ENCODE measurements around the gene SLC38A11.

- TF ChIP-seq CTCF (conservative IDR thresholded peaks at IDR 0.05; ENCODE audit: low read depth in 2 of 2), result no peak
- no peak for TF ChIP-seq EZH2phosphoT487 (IDR thresholded peaks at IDR 0.05; ENCODE audit: unreplicated experiment)
- TF ChIP-seq REST (IDR thresholded peaks at IDR 0.05; ENCODE audit: unreplicated experiment), result no peak
- no peak for TF ChIP-seq POLR2AphosphoS5 (IDR thresholded peaks at IDR 0.05; ENCODE audit: low read depth)
- no peak for TF ChIP-seq ZNF114 (CRISPR knock-in tag; IDR thresholded peaks at IDR 0.05)
- no peak for TF ChIP-seq CREB1 (CRISPR knock-in tag; IDR thresholded peaks at IDR 0.05; ENCODE audit: low read depth)
- TF ChIP-seq EZH2 (IDR thresholded peaks at IDR 0.05; ENCODE audit: low read depth, unreplicated experiment), result no peak
- TF ChIP-seq JUNB (IDR thresholded peaks at IDR 0.05; ENCODE audit: unreplicated experiment), result no peak
- no peak for TF ChIP-seq ZNF331 (CRISPR knock-in tag; IDR thresholded peaks at IDR 0.05; ENCODE audit: low read depth)
- TF ChIP-seq ETS1 (IDR thresholded peaks at IDR 0.05), result no peak
- TF ChIP-seq NANOG (IDR thresholded peaks at IDR 0.05; ENCODE audit: borderline replicate concordance), result no peak
- TF ChIP-seq STAT1 (IDR thresholded peaks at IDR 0.05; ENCODE audit: unreplicated experiment), result no peak
These were observed 48.4 kb downstream of the SLC38A11 start for GRCh38 chr2:164906947-164907346.

All from GM23338 (cell line).